Activated CD4-positive, alpha-beta T cell treated with anti-CD3 and anti-CD28 coated beads, Interleukin-2, amount 10 ng/mL, durations not matched to agents 24 days and 14 days (primary cell): ENCODE results near the gene DNER. TPM values are rescaled to one million over a fixed set of nuclear protein-coding genes. Genes with fewer than 3 reads are reported as not detected.
"Not testable (repeated sequence)": the region's sequence is repeated elsewhere in the genome, so short reads cannot be mapped to it uniquely, and the experiment has no call there.

Experiments used
- DNase-seq: peaks from one replicate; pipeline ENCODE4 v3.0.0; 2022
- H3K27ac Mint-ChIP-seq: one replicate; pipeline ENCODE4 v1.8.0; 2022; ENCODE audit warnings: mild to moderate bottlenecking, mixed read lengths
- H3K27me3 Mint-ChIP-seq: one replicate; pipeline ENCODE4 v1.8.0; 2022; ENCODE audit warnings: mixed read lengths
- H3K36me3 Mint-ChIP-seq: one replicate; pipeline ENCODE4 v1.8.0; 2022; ENCODE audit warnings: low read depth, mild to moderate bottlenecking, mixed read lengths
- H3K4me1 Mint-ChIP-seq: one replicate; pipeline ENCODE4 v1.8.0; 2021; ENCODE audit warnings: mixed read lengths
- H3K4me3 Mint-ChIP-seq: one replicate; pipeline ENCODE4 v1.8.0; 2022; ENCODE audit warnings: mild to moderate bottlenecking, moderate library complexity, mixed read lengths
- H3K9me3 Mint-ChIP-seq: one replicate; pipeline ENCODE4 v1.8.0; 2021; ENCODE audit warnings: mixed read lengths
- intact Hi-C: fragments of 100-400 bp; cut with micrococcal nuclease; formaldehyde crosslinking; loops from one replicate; pipeline ENCODE4 v1.15.1; 2023
- total RNA-seq: library from RNA; stranded (reverse); gene quantifications from 2 replicates; pipeline ENCODE4 v1.2.3, GENCODE V29; 2022

Gene DNER
- total RNA-seq, 1 donor from 2014 or later, result not detected

- intact Hi-C loops, result no loop called here
- Mint-ChIP-seq H3K27ac (no peak overlapping the region), H3K27me3 (peaks cover 18% of the 10 kb centered on the region)
These were observed 12.6 kb downstream of the DNER start for GRCh38 chr2:229701716-229702115.

DNA sequence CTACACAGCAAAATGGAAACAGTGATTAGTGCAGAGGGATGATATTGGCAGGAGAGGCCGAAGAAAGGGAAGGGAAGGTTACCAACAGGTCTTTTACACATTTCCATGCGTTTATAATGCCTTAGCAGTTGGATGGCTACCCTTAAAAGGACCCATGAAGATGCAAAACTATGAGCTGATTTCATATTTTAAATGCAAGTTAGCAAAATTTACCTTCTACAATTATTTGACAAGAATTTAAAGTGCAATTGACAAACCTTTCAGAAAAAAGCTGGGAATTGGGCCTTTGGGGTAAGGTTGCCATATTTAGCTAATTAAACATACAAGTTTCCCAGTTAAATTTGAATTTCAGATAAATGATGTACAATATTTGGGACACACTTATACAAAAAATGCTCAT lies 13.3 kb downstream of the DNER start:
- Mint-ChIP-seq H3K27me3 (peaks cover 18% of the 10 kb centered on the region), H3K27ac (no peak overlapping the region), H3K4me3 (no peak overlapping the region), H3K36me3 (no peaks in the 10 kb centered on the region), H3K4me1 (no peaks in the 10 kb centered on the region), H3K9me3 (no peaks in the 10 kb centered on the region)
- no peak for DNase-seq
- intact Hi-C loops, result no loop called here

More at GRCh38 chr2:229701716-229702115, 12.6 kb downstream of the DNER start:
- H3K4me1 Mint-ChIP-seq, result no peaks in the 10 kb centered on the region
- H3K36me3 Mint-ChIP-seq, result no peaks in the 10 kb centered on the region
- H3K9me3 Mint-ChIP-seq, result no peaks in the 10 kb centered on the region
- H3K4me3 Mint-ChIP-seq, result no peak overlapping the region
- DNase-seq, result no peak

- H3K9me3 Mint-ChIP-seq, result no peaks in the 10 kb centered on the region
- intact Hi-C loops, result no loop called here
- peaks cover 13% of the 10 kb centered on the region for H3K27me3 Mint-ChIP-seq
- no peaks in the 10 kb centered on the region for H3K36me3 Mint-ChIP-seq
- H3K4me1 Mint-ChIP-seq, result no peaks in the 10 kb centered on the region
- no peak overlapping the region for H3K4me3 Mint-ChIP-seq
- DNase-seq, result no peak
- H3K27ac Mint-ChIP-seq, result no peak overlapping the region
These were observed 18.4 kb downstream of the DNER start for GRCh38 chr2:229695961-229696360.

GRCh38 chr2:229693845-229694244 lies 20.5 kb downstream of the DNER start:
- H3K9me3 Mint-ChIP-seq, H3K4me3 Mint-ChIP-seq, intact Hi-C loops, DNase-seq, H3K4me1 Mint-ChIP-seq, H3K36me3 Mint-ChIP-seq, H3K27ac Mint-ChIP-seq: not testable (repeated sequence)
- peaks cover 14% of the 10 kb centered on the region for H3K27me3 Mint-ChIP-seq

DNA sequence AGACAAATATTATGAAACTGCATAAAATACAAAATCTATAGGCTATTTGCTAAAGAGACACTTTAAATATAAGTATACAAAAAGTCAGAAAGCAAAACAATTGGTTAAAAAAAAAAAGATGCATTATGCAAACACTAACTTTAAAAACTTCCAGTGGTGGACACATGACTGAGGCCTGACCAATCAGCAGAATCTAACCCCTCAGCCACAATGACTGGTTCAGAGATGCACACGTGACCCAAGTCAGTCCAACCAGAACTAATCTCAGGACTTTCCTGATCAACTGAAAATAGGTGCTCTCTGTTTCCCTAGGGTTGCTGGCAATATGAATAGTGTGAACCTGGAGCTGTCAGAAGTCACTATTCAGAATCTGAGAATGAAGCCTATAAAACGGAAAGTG lies 22.7 kb downstream of the DNER start:
- intact Hi-C loops, result no loop called here
- Mint-ChIP-seq H3K27me3 (peaks cover 8% of the 10 kb centered on the region), H3K4me1 (no peaks in the 10 kb centered on the region), H3K9me3 (no peaks in the 10 kb centered on the region), H3K4me3 (no peak overlapping the region), H3K27ac (no peak overlapping the region), H3K36me3 (no peaks in the 10 kb centered on the region)
- DNase-seq, result no peak

DNA sequence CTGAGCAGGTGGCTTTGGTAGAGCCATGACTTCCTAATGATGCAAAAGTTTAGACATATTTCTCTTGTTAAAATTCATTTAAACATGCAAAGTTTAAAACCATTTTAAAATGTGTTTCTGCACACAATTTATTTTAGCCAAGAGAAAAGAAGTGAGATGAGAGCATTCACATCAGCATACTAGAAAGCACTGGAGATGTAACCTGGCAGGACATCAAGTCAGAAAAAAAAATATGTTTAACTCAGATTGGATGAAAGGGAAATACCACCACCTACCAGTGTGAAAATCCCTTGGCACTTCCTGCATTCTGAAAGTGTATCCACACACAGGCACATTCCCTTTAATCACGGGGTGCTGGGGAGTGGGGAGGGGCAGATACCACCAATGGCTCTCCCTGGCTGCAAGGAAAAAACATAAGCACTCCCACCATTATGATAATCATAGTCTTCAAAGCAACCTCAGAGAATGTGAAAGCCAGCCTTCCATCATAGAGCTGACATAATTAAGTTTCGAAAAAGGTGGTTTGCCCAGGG lies 25.0 kb downstream of the DNER start:
- no peaks in the 10 kb centered on the region for H3K36me3 Mint-ChIP-seq
- no peaks in the 10 kb centered on the region for H3K9me3 Mint-ChIP-seq
- intact Hi-C loops, result no loop called here
- H3K4me3 Mint-ChIP-seq, result no peak overlapping the region
- H3K27ac Mint-ChIP-seq, result no peak overlapping the region
- DNase-seq, result no peak
- peaks cover 3% of the 10 kb centered on the region for H3K27me3 Mint-ChIP-seq
- H3K4me1 Mint-ChIP-seq, result no peaks in the 10 kb centered on the region

DNA sequence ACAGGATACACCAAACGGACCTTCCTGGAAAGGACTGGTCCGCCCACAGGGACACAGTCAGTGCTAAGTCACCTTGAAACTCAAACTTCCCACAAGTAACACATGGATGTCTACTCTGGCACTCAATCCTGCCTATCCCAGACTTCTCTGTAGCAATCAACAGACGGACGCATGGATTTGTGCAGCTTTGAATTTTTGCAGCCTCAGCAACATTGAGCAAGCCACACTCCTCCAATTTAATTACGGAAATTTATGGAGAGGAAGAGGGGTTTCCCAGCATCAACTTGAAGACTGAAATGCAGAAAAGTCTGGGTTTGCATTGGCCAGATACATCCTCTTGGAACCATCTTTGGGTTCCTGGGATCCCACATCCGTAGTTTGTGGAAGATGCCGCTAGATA lies 26.2 kb downstream of the DNER start:
- Mint-ChIP-seq H3K4me3 (no peak overlapping the region), H3K36me3 (no peaks in the 10 kb centered on the region), H3K9me3 (no peaks in the 10 kb centered on the region), H3K27ac (no peak overlapping the region), H3K27me3 (peaks cover 3% of the 10 kb centered on the region), H3K4me1 (no peaks in the 10 kb centered on the region)
- intact Hi-C loops, result no loop called here
- DNase-seq, result no peak

DNA sequence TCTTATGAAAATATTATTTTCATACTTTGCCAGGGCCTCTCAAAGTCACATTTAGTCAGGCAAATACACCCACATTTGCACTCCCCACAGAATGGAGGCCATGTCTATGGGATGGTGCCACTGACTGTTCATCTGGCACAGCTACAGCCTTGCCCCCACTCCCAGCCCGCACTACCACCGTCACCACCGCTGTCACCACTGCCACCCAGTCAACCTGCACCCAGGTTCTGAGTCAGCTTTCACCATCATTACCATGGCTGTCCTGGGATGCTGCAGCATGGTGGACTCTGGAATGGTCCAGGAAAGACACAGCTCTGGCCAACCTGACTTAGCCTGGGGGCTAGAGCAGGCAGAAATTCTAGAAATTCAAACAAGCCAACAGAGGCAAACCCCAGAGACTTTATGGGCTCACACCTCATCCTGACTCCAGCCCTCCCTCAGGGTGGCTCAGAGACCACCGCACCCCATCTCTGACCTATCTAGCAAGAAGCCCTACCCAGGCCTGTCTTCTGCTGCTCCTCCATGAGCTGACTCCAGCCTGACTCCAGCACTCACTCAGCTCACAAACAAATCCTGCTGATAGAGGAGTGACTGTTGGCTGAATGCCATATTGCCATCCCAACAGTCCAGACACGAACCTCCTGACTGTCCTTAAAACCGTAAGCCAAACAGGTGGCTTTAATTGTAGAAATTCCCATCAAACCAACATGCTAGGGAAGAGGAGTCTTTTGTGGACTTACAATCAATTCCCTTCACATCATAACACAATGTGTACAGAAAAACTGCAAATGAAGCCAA lies 28.0 kb downstream of the DNER start:
- intact Hi-C loops, result no loop called here
- Mint-ChIP-seq H3K4me3 (no peak overlapping the region), H3K36me3 (no peaks in the 10 kb centered on the region), H3K4me1 (no peaks in the 10 kb centered on the region), H3K27ac (no peak overlapping the region), H3K27me3 (peaks cover 6% of the 10 kb centered on the region), H3K9me3 (no peaks in the 10 kb centered on the region)
- no peak for DNase-seq

DNA sequence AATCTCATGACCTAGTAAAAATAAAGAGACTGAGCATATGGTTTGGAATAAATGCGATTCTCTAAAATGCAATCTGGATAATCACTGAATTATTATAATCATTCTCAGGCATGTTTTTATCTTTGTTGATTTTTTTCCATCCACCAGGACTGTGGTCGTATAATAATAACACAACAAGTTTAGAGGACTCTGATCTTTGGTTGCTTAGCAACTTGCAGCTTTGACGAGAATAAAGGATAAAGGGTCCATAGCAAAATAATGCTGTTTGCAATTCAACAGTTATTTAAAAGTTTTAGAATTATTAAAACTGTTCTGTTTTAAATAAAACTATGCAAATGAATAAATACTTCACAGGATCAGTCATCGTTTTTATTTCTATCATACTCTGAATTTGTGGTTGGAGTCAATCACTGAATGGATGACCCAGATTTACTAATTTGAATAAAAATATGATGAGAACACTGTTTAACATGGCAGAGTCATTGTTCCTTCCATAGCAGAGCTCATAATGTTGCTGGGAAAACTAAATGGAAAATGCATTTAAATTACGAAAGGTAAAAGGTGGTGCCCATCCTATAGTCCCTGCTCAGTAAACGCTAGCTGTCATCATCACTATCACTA lies 29.3 kb downstream of the DNER start:
- Mint-ChIP-seq H3K36me3 (no peaks in the 10 kb centered on the region), H3K27me3 (peaks cover 6% of the 10 kb centered on the region), H3K9me3 (no peaks in the 10 kb centered on the region), H3K4me3 (no peak overlapping the region), H3K27ac (no peak overlapping the region), H3K4me1 (no peaks in the 10 kb centered on the region)
- intact Hi-C loops, result no loop called here
- DNase-seq, result no peak

DNA sequence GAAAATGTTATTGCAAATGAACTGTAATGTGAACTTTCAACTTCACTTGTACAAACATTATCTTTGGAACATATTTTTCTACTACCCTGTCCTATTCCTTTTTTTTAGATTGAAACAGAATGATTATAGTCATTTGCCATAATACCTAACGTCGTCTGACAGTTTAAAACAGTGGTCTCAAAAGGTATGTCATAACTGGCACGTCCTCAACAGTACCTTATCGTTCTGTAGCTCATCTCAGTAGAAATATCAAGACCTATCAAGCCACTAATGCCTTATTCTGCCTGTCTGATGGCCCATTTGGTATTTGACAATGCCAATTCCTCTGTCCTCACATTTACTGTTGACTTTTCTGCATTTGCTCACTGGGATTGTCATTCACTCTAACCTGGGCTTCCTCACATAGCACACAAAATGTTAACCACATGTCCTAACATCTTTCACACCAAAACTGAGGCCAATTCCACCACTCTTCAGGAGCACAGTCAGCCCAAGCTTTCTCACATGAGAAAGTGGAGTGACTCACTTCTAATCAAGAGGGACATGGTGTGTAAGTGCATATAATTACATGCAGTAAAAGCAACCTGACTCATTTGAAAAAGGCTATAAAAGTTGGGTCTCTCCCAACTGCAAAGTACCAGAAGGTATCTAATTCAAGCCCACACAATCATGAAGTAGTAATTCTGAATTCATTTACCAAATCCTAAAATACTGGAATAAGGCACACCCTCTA lies 34.8 kb downstream of the DNER start:
- Mint-ChIP-seq H3K9me3 (no peaks in the 10 kb centered on the region), H3K4me3 (no peak overlapping the region), H3K4me1 (no peaks in the 10 kb centered on the region), H3K27me3 (peaks cover 24% of the 10 kb centered on the region), H3K36me3 (no peaks in the 10 kb centered on the region), H3K27ac (no peak overlapping the region)
- intact Hi-C loops, result no loop called here
- DNase-seq, result no peak

GRCh38 chr2:229675569-229675968 lies 38.8 kb downstream of the DNER start:
- Mint-ChIP-seq H3K9me3 (no peaks in the 10 kb centered on the region), H3K27ac (no peak overlapping the region), H3K27me3 (peaks cover 22% of the 10 kb centered on the region), H3K4me3 (no peak overlapping the region), H3K36me3 (no peaks in the 10 kb centered on the region), H3K4me1 (no peaks in the 10 kb centered on the region)
- intact Hi-C loops, result no loop called here
- DNase-seq, result no peak

GRCh38 chr2:229674830-229675530 lies 39.4 kb downstream of the DNER start:
- no peak overlapping the region for H3K27ac Mint-ChIP-seq
- H3K4me3 Mint-ChIP-seq, result no peak overlapping the region
- H3K9me3 Mint-ChIP-seq, result no peaks in the 10 kb centered on the region
- H3K27me3 Mint-ChIP-seq, result peaks cover 21% of the 10 kb centered on the region
- H3K4me1 Mint-ChIP-seq, result no peaks in the 10 kb centered on the region
- H3K36me3 Mint-ChIP-seq, result no peaks in the 10 kb centered on the region
- DNase-seq, result no peak
- intact Hi-C loops, result no loop called here

- intact Hi-C loops, result no loop called here
- peaks cover 12% of the 10 kb centered on the region for H3K27me3 Mint-ChIP-seq
- no peak for DNase-seq
- no peaks in the 10 kb centered on the region for H3K4me1 Mint-ChIP-seq
- H3K4me3 Mint-ChIP-seq, result no peak overlapping the region
- H3K27ac Mint-ChIP-seq, result no peak overlapping the region
- no peaks in the 10 kb centered on the region for H3K9me3 Mint-ChIP-seq
- H3K36me3 Mint-ChIP-seq, result no peaks in the 10 kb centered on the region
These were observed 40.7 kb downstream of the DNER start for GRCh38 chr2:229673676-229674075.
